CD14-positive monocyte (primary cell): ENCODE data around the gene COQ8A. TPM values are rescaled to one million over a fixed set of nuclear protein-coding genes. Genes with fewer than 3 reads are reported as not detected.

Experiments
- DNase-seq, 3 donors: peaks; one replicate each; pipeline ENCODE4 v3.0.0-alpha.2; 2011 to 2022
- H2AFZ ChIP-seq: 2 replicates; pipeline ENCODE4 v1.6.0; 2012; ENCODE audit warnings: mild to moderate bottlenecking, low read depth, low read length, inconsistent platforms; ENCODE audit not compliant: insufficient read depth, poor library complexity, severe bottlenecking
- H3K27ac ChIP-seq, 2 donors: 1 replicate in 1 of 2; 2 replicates in 1 of 2; pipeline ENCODE4 v1.5.1; 2012 to 2013; ENCODE audit warnings: low read length in 2 of 2, control low read depth in 1 of 2, inconsistent platforms in 1 of 2, low read depth in 1 of 2, mild to moderate bottlenecking in 1 of 2
- H3K27me3 ChIP-seq, 2 donors: one replicate each; pipeline versions ENCODE4 v1.6.0 to v1.6.1; 2011 to 2013; ENCODE audit warnings: low read length in 2 of 2; ENCODE audit not compliant: control insufficient read depth in 2 of 2, insufficient read depth in 2 of 2
- H3K36me3 ChIP-seq, 2 donors: replicated peaks in 1 of 2; 1 replicate in 1 of 2; 2 replicates in 1 of 2; pipeline versions ENCODE4 v1.5.1 to v1.6.1; 2012 to 2013; ENCODE audit warnings: low read length in 2 of 2, control low read depth in 1 of 2, inconsistent platforms in 1 of 2, mild to moderate bottlenecking in 1 of 2; ENCODE audit not compliant: insufficient read depth in 2 of 2, control insufficient read depth in 1 of 2
- H3K4me1 ChIP-seq, 2 donors: 1 replicate in 1 of 2; 2 replicates in 1 of 2; pipeline versions ENCODE4 v1.5.1 to v1.6.1; 2012 to 2013; ENCODE audit warnings: low read length in 2 of 2, control low read depth in 1 of 2, inconsistent platforms in 1 of 2, mild to moderate bottlenecking in 1 of 2, moderate library complexity in 1 of 2; ENCODE audit not compliant: insufficient read depth in 2 of 2, control insufficient read depth in 1 of 2
- H3K4me2 ChIP-seq: replicated peaks from 2 replicates; pipeline ENCODE3; 2012; ENCODE audit warnings: low read length, moderate library complexity, mild to moderate bottlenecking; ENCODE audit not compliant: poor library complexity, severe bottlenecking; ENCODE audit errors: extremely low read depth
- H3K4me3 ChIP-seq, 3 experiments: fragments of 200-600 bp in 1 of 3; sonication (generic) in 1 of 3; replicated peaks in 1 of 3; 1 replicate in 2 of 3; 2 replicates in 1 of 3; pipeline ENCODE4 v1.5.1; 2011 to 2013; ENCODE audit warnings: low read length in 3 of 3, mild to moderate bottlenecking in 3 of 3, control low read depth in 2 of 3, low read depth in 2 of 3, inconsistent platforms in 1 of 3, moderate library complexity in 1 of 3
- H3K79me2 ChIP-seq: 2 replicates; pipeline ENCODE4 v1.6.0; 2012; ENCODE audit warnings: mild to moderate bottlenecking, control low read depth, inconsistent platforms, low read length, moderate library complexity; ENCODE audit not compliant: insufficient read depth
- H3K9ac ChIP-seq: 2 replicates; pipeline ENCODE4 v1.6.0; 2017; ENCODE audit warnings: low read length, mild to moderate bottlenecking; ENCODE audit not compliant: insufficient read depth, poor library complexity, severe bottlenecking
- H3K9me3 ChIP-seq, 2 donors: replicated peaks in 1 of 2; 1 replicate in 1 of 2; 2 replicates in 1 of 2; pipeline versions ENCODE4 v1.5.1 to v1.6.1; 2012 to 2013; ENCODE audit warnings: low read length in 2 of 2, control low read depth in 1 of 2; ENCODE audit not compliant: control insufficient read depth in 1 of 2, insufficient read depth in 1 of 2
- H4K20me1 ChIP-seq: 2 replicates; pipeline ENCODE4 v1.6.0; 2012; ENCODE audit warnings: mild to moderate bottlenecking, low read length, control low read depth, moderate library complexity; ENCODE audit not compliant: insufficient read depth
- H3K27ac Mint-ChIP-seq, 7 donors: one replicate each; pipeline ENCODE4 v1.8.0; 2020; ENCODE audit warnings: mild to moderate bottlenecking in 7 of 7, mixed read lengths in 7 of 7, moderate library complexity in 6 of 7, inconsistent platforms in 2 of 7
- H3K27me3 Mint-ChIP-seq, 3 donors: one replicate each; pipeline ENCODE4 v1.8.0; 2021 to 2022; ENCODE audit warnings: low read depth in 3 of 3, mild to moderate bottlenecking in 3 of 3, mixed read lengths in 3 of 3, moderate library complexity in 3 of 3, inconsistent platforms in 1 of 3
- H3K36me3 Mint-ChIP-seq, 2 donors: one replicate each; pipeline ENCODE4 v1.8.0; 2020; ENCODE audit warnings: mixed read lengths in 2 of 2, inconsistent platforms in 1 of 2, mild to moderate bottlenecking in 1 of 2
- H3K4me1 Mint-ChIP-seq: one replicate; pipeline ENCODE4 v1.8.0; 2020; ENCODE audit warnings: mild to moderate bottlenecking, mixed read lengths
- H3K4me3 Mint-ChIP-seq, 2 donors: one replicate each; pipeline ENCODE4 v1.8.0; 2020; ENCODE audit warnings: mild to moderate bottlenecking in 2 of 2, mixed read lengths in 2 of 2, moderate library complexity in 1 of 2
- H3K9me3 Mint-ChIP-seq, 7 donors: one replicate each; pipeline ENCODE4 v1.8.0; 2020 to 2022; ENCODE audit warnings: mixed read lengths in 7 of 7, mild to moderate bottlenecking in 6 of 7, moderate library complexity in 6 of 7, inconsistent platforms in 2 of 7
- WGBS: methylation state at CpG from one replicate; pipeline ENCODE4 v1.1.5; 2013; ENCODE audit warnings: missing lambda C conversion rate; ENCODE audit not compliant: insufficient coverage; 5-methylcytosine and 5-hydroxymethylcytosine counted together
- intact Hi-C, 2 donors: fragments of 100-400 bp; cut with micrococcal nuclease; formaldehyde crosslinking; loops; one replicate each; pipeline versions ENCODE4 v1.15.0 to v1.15.1; 2023
- polyA plus RNA-seq, 3 donors: library from polyadenylated mRNA; depleted of rRNA in 1 of 3; unstranded in 2 of 3; stranded (reverse) in 1 of 3; fragments of 300-500 nt in 2 of 3; fragments of >200 nt in 1 of 3; fragmentation: Illumina TruSeq in 2 of 3; gene quantifications; 1 replicate in 2 of 3; 2 replicates in 1 of 3; pipeline ENCODE4 v1.2.3, GENCODE V29; 2012 to 2021
- TF ChIP-seq, protein P1 (sequence below): fragments of 200-600 bp; IDR thresholded peaks from one replicate; pipeline ENCODE4 v1.8.0; 2022; ENCODE audit warnings: antibody characterized with exemption, mild to moderate bottlenecking

The COQ8A gene
- polyA plus RNA-seq, 3 donors = 33.1 to 44.7 (median 38.2) TPM

DNA sequence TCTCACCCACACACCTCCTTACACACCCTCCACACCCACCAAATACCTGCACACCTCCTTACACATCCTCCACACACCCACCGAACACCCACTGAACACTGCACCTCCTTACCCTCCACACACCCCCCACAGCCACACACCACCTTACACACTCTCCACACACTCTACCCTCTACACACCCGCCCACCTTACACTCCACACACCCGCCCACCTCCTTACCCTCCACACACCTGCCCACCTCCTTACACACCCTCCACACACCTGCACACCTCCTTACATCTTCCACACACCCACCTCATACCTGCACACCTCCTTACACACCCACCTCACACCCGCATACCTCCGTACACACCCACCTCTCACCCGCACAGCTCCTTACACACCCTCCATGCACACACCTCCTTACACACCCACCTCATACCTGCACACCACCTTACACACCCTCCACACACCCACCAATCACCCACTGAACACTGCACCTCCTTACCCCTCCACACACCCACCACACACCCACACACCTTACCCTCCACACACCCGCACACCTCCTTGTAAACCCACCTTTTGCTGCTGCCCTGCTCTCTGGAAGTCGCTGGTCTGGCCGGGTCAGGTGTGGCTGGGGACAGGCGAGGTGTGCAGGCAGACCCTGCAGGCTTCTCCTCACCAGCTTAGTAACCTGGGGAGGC is 38.5 kb downstream of the COQ8A start:
- 96% methylated on average over 4 of the region's 10 CpGs for whole genome bisulfite sequencing
- no peak overlapping the region for H3K4me3 Mint-ChIP-seq
- intact Hi-C loops = no loop called here

DNA sequence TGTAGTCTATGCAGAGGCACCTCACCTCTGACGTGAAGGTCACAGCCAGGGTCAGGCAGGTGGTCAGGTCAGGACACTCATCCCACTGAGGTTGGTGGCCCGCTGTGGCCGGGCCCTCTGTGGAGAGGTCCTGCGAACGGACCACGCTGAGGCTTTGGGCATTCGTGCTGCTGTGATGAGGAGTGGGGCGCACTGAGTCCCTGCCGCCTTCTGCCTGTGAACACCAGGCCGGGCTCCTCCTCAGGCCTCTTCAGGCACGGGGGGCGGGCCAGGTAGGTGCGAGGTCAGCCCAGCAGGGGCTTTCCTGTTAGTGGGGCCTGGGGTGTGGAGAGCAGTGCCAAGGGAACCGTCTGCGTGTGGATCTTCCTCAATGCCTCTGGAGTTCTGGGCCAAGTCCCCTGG is 39.0 kb downstream of the COQ8A start:
- Histone ChIP-seq H3K4me2 (no peak overlapping the region), H2AFZ (no peak overlapping the region), H3K79me2 (no peaks in the 10 kb centered on the region), H4K20me1 (peaks cover 13% of the 10 kb centered on the region), H3K27me3 (no peaks in the 10 kb centered on the region), H3K27ac (no peak overlapping the region), H3K9ac (no peak overlapping the region), H3K36me3 (peaks cover 68 to 75% of the 10 kb centered on the region in 2 donors), H3K4me3 (no peak overlapping the region), H3K4me1 (no peaks in the 10 kb centered on the region), H3K9me3 (no peaks in the 10 kb centered on the region)
- 97% methylated on average over 15 of the region's 15 CpGs for WGBS
- Mint-ChIP-seq H3K36me3 (peaks cover 38 to 71% of the 10 kb centered on the region in 2 donors), H3K27ac (peak overlapping the region in 2 of 7 donors; percentile 37 to 63), H3K27me3 (no peaks in the 10 kb centered on the region), H3K4me3 (no peak overlapping the region), H3K4me1 (peaks cover under 1% of the 10 kb centered on the region), H3K9me3 (no peaks in the 10 kb centered on the region)
- TF ChIP-seq, protein P1, sequence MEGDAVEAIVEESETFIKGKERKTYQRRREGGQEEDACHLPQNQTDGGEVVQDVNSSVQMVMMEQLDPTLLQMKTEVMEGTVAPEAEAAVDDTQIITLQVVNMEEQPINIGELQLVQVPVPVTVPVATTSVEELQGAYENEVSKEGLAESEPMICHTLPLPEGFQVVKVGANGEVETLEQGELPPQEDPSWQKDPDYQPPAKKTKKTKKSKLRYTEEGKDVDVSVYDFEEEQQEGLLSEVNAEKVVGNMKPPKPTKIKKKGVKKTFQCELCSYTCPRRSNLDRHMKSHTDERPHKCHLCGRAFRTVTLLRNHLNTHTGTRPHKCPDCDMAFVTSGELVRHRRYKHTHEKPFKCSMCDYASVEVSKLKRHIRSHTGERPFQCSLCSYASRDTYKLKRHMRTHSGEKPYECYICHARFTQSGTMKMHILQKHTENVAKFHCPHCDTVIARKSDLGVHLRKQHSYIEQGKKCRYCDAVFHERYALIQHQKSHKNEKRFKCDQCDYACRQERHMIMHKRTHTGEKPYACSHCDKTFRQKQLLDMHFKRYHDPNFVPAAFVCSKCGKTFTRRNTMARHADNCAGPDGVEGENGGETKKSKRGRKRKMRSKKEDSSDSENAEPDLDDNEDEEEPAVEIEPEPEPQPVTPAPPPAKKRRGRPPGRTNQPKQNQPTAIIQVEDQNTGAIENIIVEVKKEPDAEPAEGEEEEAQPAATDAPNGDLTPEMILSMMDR = no peak
- no peak for DNase-seq
- intact Hi-C loops = no loop called here

More for the DNA sequence above, 38.5 kb downstream of the COQ8A start:
- Histone ChIP-seq H3K4me1 (no peaks in the 10 kb centered on the region), H3K9me3 (no peaks in the 10 kb centered on the region), H2AFZ (no peak overlapping the region), H3K27me3 (no peaks in the 10 kb centered on the region), H3K4me3 (no peak overlapping the region), H3K36me3 (peaks cover 63 to 72% of the 10 kb centered on the region in 2 donors), H3K4me2 (no peak overlapping the region), H3K27ac (no peak overlapping the region), H3K9ac (no peak overlapping the region), H4K20me1 (peaks cover 16% of the 10 kb centered on the region), H3K79me2 (peaks cover 2% of the 10 kb centered on the region)
- Mint-ChIP-seq H3K4me1 (peaks cover 4% of the 10 kb centered on the region), H3K27me3 (no peaks in the 10 kb centered on the region), H3K36me3 (peaks cover 36 to 67% of the 10 kb centered on the region in 2 donors), H3K27ac (peak overlapping the region in 1 of 7 donors; percentile 63), H3K9me3 (no peaks in the 10 kb centered on the region)
- TF ChIP-seq, protein P1 = no peak
- no peak for DNase-seq
